ENCODE data around the gene LNX2. TPM values are rescaled to one million over a fixed set of nuclear protein-coding genes. Genes with fewer than 3 reads are reported as not detected.

The LNX2 gene
- total RNA-seq, 1 experiment from 2014 or later: 6.4 TPM

GRCh38 chr13:27497563-27498230, 122.6 kb downstream of the LNX2 start:
- Histone ChIP-seq H3K4me3 (ENCODE audit: low read depth, low read length, poor library complexity, severe bottlenecking) (no peak overlapping the region), H3K27me3 (replicated peaks; ENCODE audit: insufficient read depth, low read depth, low read length, poor library complexity) (no peaks in the 10 kb centered on the region), H3K27ac (ENCODE audit: low read depth, low read length, poor library complexity, severe bottlenecking) (no peak overlapping the region), H3K9me3 (ENCODE audit: low read depth, low read length, poor library complexity, severe bottlenecking) (no peaks in the 10 kb centered on the region), H3K36me3 (ENCODE audit: insufficient read depth, low read length, poor library complexity, severe bottlenecking) (no peaks in the 10 kb centered on the region), H3K4me1 (ENCODE audit: insufficient read depth, low read length, poor library complexity, severe bottlenecking) (no peaks in the 10 kb centered on the region)
- intact Hi-C loops (cut with micrococcal nuclease; ENCODE audit: unreplicated experiment): no loop called here
- ChIA-PET CTCF (no interaction called here), POLR2A (ENCODE audit: low non-redundant PET) (interaction anchor here (0.6 kb wide), 1 partner anchor 106 kb away, joined by 13 read pairs; no protein-coding TSS in a partner anchor)
- no TSS peak for BruUV-seq (replicated peaks)
- no peak for TF ChIP-seq CTCF (conservative IDR thresholded peaks at IDR 0.05; ENCODE audit: low read depth, low read length)
- no peak for TF ChIP-seq EZH2 (IDR thresholded peaks at IDR 0.05; ENCODE audit: borderline replicate concordance, low read depth, low read length, poor library complexity, severe bottlenecking)
- no peak for DNase-seq (ENCODE audit: low spot score)

GRCh38 chr13:27496536-27497273, 123.6 kb downstream of the LNX2 start:
- Histone ChIP-seq H3K27me3 (replicated peaks; ENCODE audit: insufficient read depth, low read depth, low read length, poor library complexity) (no peaks in the 10 kb centered on the region), H3K36me3 (ENCODE audit: insufficient read depth, low read length, poor library complexity, severe bottlenecking) (no peaks in the 10 kb centered on the region), H3K4me1 (ENCODE audit: insufficient read depth, low read length, poor library complexity, severe bottlenecking) (no peaks in the 10 kb centered on the region), H3K4me3 (ENCODE audit: low read depth, low read length, poor library complexity, severe bottlenecking) (no peak overlapping the region), H3K27ac (ENCODE audit: low read depth, low read length, poor library complexity, severe bottlenecking) (no peak overlapping the region), H3K9me3 (ENCODE audit: low read depth, low read length, poor library complexity, severe bottlenecking) (no peaks in the 10 kb centered on the region)
- ChIA-PET POLR2A (ENCODE audit: low non-redundant PET) (interaction anchor here (0.6 kb wide), 1 partner anchor 105 kb away, joined by 13 read pairs; no protein-coding TSS in a partner anchor), CTCF (no interaction called here)
- BruUV-seq (replicated peaks): no TSS peak
- no peak for TF ChIP-seq EZH2 (IDR thresholded peaks at IDR 0.05; ENCODE audit: borderline replicate concordance, low read depth, low read length, poor library complexity, severe bottlenecking)
- TF ChIP-seq CTCF (conservative IDR thresholded peaks at IDR 0.05; ENCODE audit: low read depth, low read length): no peak
- intact Hi-C loops (cut with micrococcal nuclease; ENCODE audit: unreplicated experiment): no loop called here
- DNase-seq (ENCODE audit: low spot score): no peak

- TF ChIP-seq EZH2 (IDR thresholded peaks at IDR 0.05; ENCODE audit: borderline replicate concordance, low read depth, low read length, poor library complexity, severe bottlenecking) (no peak), CTCF (conservative IDR thresholded peaks at IDR 0.05; ENCODE audit: low read depth, low read length) (no peak)
Observed at GRCh38 chr13:27496006-27496405, 124.3 kb downstream of the LNX2 start.

More at GRCh38 chr13:27496006-27496405, 124.3 kb downstream of the LNX2 start:
- POLR2A ChIA-PET (ENCODE audit: low non-redundant PET): no interaction called here
- intact Hi-C loops (cut with micrococcal nuclease; ENCODE audit: unreplicated experiment): no loop called here
- no peak overlapping the region for H3K4me3 ChIP-seq (ENCODE audit: low read depth, low read length, poor library complexity, severe bottlenecking)
- H3K27me3 ChIP-seq (replicated peaks; ENCODE audit: insufficient read depth, low read depth, low read length, poor library complexity): no peaks in the 10 kb centered on the region
- H3K4me1 ChIP-seq (ENCODE audit: insufficient read depth, low read length, poor library complexity, severe bottlenecking): no peaks in the 10 kb centered on the region
- no peaks in the 10 kb centered on the region for H3K36me3 ChIP-seq (ENCODE audit: insufficient read depth, low read length, poor library complexity, severe bottlenecking)
- H3K9me3 ChIP-seq (ENCODE audit: low read depth, low read length, poor library complexity, severe bottlenecking): no peaks in the 10 kb centered on the region
- CTCF ChIA-PET: no interaction called here
- no TSS peak for BruUV-seq (replicated peaks)
- no peak overlapping the region for H3K27ac ChIP-seq (ENCODE audit: low read depth, low read length, poor library complexity, severe bottlenecking)
- DNase-seq (ENCODE audit: low spot score): no peak

Other genes starting within 250 kb of the LNX2 start
- 126 and 130 TPM in 2 replicates for gene GTF3A, start 195.9 kb downstream of the LNX2 start, total RNA-seq (2021)
- 34.4 and 37.1 TPM in 2 replicates for gene MTIF3, start 170.0 kb downstream of the LNX2 start, total RNA-seq (2021)
- gene POLR1D, start 1.4 kb upstream of the LNX2 start, total RNA-seq (2021): 116 and 118 TPM in 2 replicates
- not detected in 2 replicates for gene GSX1, start 172.0 kb upstream of the LNX2 start, total RNA-seq (2021)

Measured in A673 (cell line).